Measurements from ENCODE around the gene AMD1.

Gene AMD1

DNA sequence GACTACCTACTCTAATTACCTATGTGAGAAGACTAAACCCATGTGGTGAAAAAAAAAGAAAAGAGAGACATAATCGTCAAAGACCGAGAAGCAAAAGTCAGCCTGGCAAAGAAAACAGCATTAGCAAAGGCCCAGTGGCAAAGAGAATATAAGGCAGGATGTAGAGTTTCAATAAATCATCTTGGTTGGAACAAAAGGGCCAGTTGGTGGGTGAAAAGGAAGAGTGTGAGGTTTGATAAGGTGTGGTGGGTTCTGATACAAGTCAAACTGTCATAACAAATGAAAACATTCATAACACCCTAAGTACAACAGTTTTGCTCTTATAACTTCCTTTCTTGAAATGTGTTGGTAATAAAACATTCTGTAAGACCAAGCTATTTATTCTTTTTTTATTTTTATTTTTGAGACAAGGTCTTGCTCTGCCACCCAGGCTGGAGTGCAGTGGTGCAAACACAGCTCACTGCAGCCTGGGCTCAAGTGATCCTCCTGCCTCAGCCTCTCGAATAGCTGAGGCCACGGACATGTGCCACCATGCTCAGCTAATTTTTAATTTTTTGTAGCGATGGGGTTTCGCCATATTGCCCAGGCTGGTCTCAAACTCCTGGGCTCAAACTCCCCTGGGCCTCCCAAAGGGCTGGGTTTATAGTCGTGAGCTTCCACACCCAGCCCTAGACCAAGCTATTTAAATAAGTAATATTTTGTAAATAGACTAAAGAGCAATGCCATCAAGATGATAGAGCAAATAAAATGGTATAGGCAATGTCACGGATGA, 65.0 kb downstream of the AMD1 start:
- no peak for DNase-seq

DNA sequence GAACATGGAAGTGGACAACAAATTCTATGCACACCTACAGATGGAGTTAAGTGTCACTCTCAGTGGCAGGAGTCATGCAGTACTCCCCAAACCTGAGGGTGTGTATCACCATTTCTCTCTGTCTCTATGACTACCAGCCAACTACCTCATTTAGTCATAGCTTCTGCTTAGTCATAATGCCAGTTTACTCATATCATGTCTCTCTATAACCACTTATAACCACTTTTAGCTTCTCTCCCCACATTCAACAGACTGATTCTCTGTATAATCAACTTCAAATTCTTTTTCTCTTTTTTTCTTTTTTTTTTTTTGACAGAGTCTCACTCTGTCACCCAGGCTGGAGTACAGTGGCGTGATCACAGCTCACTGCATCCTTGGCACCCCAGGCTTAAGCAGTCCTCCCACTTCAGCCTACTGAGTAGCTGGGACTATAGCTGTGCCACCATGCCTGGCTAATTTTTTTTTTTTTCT, 70.1 kb downstream of the AMD1 start:
- DNase-seq, result peak; percentile 58 to 61

All from activated T-cell treated with anti-CD3 and anti-CD28 coated beads, Interleukin-2, amount 50 U/mL, for 48 hours (primary cell).